ENCODE measurements around the gene HTRA1. TPM values are rescaled to one million over a fixed set of nuclear protein-coding genes. Genes with fewer than 3 reads are reported as not detected.

The HTRA1 gene
- total and polyA plus RNA-seq, 2 donors (not counting 1 experiment from before 2014, with no cell fraction given), result 109 to 216 TPM

DNA sequence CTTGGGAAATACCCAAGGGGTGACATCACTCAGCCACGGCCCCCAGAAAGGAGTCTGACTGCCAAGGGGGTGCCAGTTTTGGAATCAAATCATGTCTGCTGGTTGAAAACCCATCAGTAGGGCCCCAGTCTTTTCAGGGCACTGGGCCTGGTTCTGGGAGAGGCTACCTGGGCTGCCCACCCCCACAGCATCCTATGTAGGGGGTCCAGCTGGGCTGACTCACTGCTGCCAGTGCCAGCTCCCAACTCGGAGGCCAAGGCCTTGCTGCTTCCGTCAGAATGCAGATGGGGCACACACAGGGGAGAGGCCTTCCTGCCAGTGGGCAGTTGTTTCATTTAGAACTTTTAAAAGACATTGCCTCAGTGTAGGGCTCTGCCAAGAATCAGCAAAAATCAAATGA is 59.7 kb downstream of the HTRA1 start:
- no peaks in the 10 kb centered on the region for H3K9me3 ChIP-seq (ENCODE audit: control insufficient read depth, insufficient read depth, low read depth, low read length)
- TF ChIP-seq EZH2 (IDR thresholded peaks at IDR 0.05; ENCODE audit: low read length, missing control alignments) (no peak), CTCF (conservative IDR thresholded peaks at IDR 0.05 in 1 of 2, IDR thresholded peaks at IDR 0.05 in 1 of 2; ENCODE audit: low read depth in 1 of 2, low read length in 2 of 2) (no peak)
- H3K9ac ChIP-seq (ENCODE audit: insufficient read depth, low read length), result no peak overlapping the region
- no peaks in the 10 kb centered on the region for H4K20me1 ChIP-seq (ENCODE audit: control insufficient read depth, extremely low read depth, insufficient read depth, low read length)
- H3K27ac ChIP-seq (ENCODE audit: insufficient read depth, low read length), result no peak overlapping the region
- DNase-seq (ENCODE audit: low read depth in 2 of 2), result peak; percentile 26 to 39
- no peaks in the 10 kb centered on the region for H3K36me3 ChIP-seq (ENCODE audit: control insufficient read depth, insufficient read depth, low read length)
- H3K4me2 ChIP-seq (ENCODE audit: extremely low read depth, insufficient read depth, low read length), result no peak overlapping the region
- H2AFZ ChIP-seq (ENCODE audit: low read length), result no peak overlapping the region
- no peaks in the 10 kb centered on the region for H3K4me1 ChIP-seq (ENCODE audit: control insufficient read depth, extremely low read depth, insufficient read depth, low read length)
- no peak overlapping the region for H3K4me3 ChIP-seq (replicated peaks in 1 of 4; ENCODE audit: control extremely low read depth in 1 of 4, insufficient read depth in 1 of 4, low read depth in 3 of 4, low read length in 4 of 4)
- H3K79me2 ChIP-seq (ENCODE audit: control insufficient read depth, insufficient read depth, low read length), result no peaks in the 10 kb centered on the region
- no peaks in the 10 kb centered on the region for H3K27me3 ChIP-seq (ENCODE audit: control insufficient read depth, insufficient read depth, low read length)

- DNase-seq (ENCODE audit: low read depth in 2 of 2), result no peak
- Histone ChIP-seq H3K36me3 (ENCODE audit: control insufficient read depth, insufficient read depth, low read length) (no peaks in the 10 kb centered on the region), H3K4me2 (ENCODE audit: extremely low read depth, insufficient read depth, low read length) (no peak overlapping the region), H3K27me3 (ENCODE audit: control insufficient read depth, insufficient read depth, low read length) (no peaks in the 10 kb centered on the region), H3K4me3 (replicated peaks in 1 of 4; ENCODE audit: control extremely low read depth in 1 of 4, insufficient read depth in 1 of 4, low read depth in 3 of 4, low read length in 4 of 4) (no peak overlapping the region), H2AFZ (ENCODE audit: low read length) (no peak overlapping the region), H4K20me1 (ENCODE audit: control insufficient read depth, extremely low read depth, insufficient read depth, low read length) (no peaks in the 10 kb centered on the region), H3K9me3 (ENCODE audit: control insufficient read depth, insufficient read depth, low read depth, low read length) (no peaks in the 10 kb centered on the region), H3K79me2 (ENCODE audit: control insufficient read depth, insufficient read depth, low read length) (no peaks in the 10 kb centered on the region), H3K9ac (ENCODE audit: insufficient read depth, low read length) (no peak overlapping the region), H3K4me1 (ENCODE audit: control insufficient read depth, extremely low read depth, insufficient read depth, low read length) (no peaks in the 10 kb centered on the region), H3K27ac (ENCODE audit: insufficient read depth, low read length) (no peak overlapping the region)
- TF ChIP-seq EZH2 (IDR thresholded peaks at IDR 0.05; ENCODE audit: low read length, missing control alignments), result no peak
- TF ChIP-seq CTCF (conservative IDR thresholded peaks at IDR 0.05 in 1 of 2, IDR thresholded peaks at IDR 0.05 in 1 of 2; ENCODE audit: low read depth in 1 of 2, low read length in 2 of 2), result no peak
Observed at GRCh38 chr10:122524811-122525210, 63.5 kb downstream of the HTRA1 start.

DNA sequence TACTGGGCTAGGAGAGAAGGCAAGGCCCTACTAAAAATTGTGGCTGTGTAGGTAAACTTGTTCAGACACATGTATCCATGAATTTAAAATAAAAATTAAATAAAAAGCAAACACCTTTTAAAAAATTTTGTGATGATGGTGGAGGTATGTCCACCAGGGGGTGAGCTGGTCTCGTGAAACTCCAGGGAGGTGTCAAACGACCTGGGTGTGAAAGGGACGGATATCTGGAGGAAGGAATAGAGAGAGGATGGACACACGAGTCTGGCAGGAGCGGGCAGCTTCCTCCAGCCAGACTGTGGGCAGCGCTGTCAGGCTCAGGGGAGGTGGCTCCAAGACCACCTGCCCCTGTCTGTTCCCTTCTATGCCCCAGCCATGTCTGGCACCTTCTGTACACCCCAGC is 64.4 kb downstream of the HTRA1 start:
- no peaks in the 10 kb centered on the region for H3K9me3 ChIP-seq (ENCODE audit: control insufficient read depth, insufficient read depth, low read depth, low read length)
- H4K20me1 ChIP-seq (ENCODE audit: control insufficient read depth, extremely low read depth, insufficient read depth, low read length), result no peaks in the 10 kb centered on the region
- H3K9ac ChIP-seq (ENCODE audit: insufficient read depth, low read length), result no peak overlapping the region
- DNase-seq (ENCODE audit: low read depth in 2 of 2), result no peak
- H2AFZ ChIP-seq (ENCODE audit: low read length), result no peak overlapping the region
- H3K4me3 ChIP-seq (replicated peaks in 1 of 4; ENCODE audit: control extremely low read depth in 1 of 4, insufficient read depth in 1 of 4, low read depth in 3 of 4, low read length in 4 of 4), result no peak overlapping the region
- no peaks in the 10 kb centered on the region for H3K36me3 ChIP-seq (ENCODE audit: control insufficient read depth, insufficient read depth, low read length)
- no peaks in the 10 kb centered on the region for H3K79me2 ChIP-seq (ENCODE audit: control insufficient read depth, insufficient read depth, low read length)
- TF ChIP-seq CTCF (conservative IDR thresholded peaks at IDR 0.05 in 1 of 2, IDR thresholded peaks at IDR 0.05 in 1 of 2; ENCODE audit: low read depth in 1 of 2, low read length in 2 of 2) (peak in 1 of 2 donors; percentile 13), EZH2 (IDR thresholded peaks at IDR 0.05; ENCODE audit: low read length, missing control alignments) (no peak)
- no peak overlapping the region for H3K27ac ChIP-seq (ENCODE audit: insufficient read depth, low read length)
- H3K4me2 ChIP-seq (ENCODE audit: extremely low read depth, insufficient read depth, low read length), result no peak overlapping the region
- no peaks in the 10 kb centered on the region for H3K4me1 ChIP-seq (ENCODE audit: control insufficient read depth, extremely low read depth, insufficient read depth, low read length)
- H3K27me3 ChIP-seq (ENCODE audit: control insufficient read depth, insufficient read depth, low read length), result no peaks in the 10 kb centered on the region
